T-cell (primary cell): ENCODE measurements around the gene BRD4. TPM values are rescaled to one million over a fixed set of nuclear protein-coding genes. Genes with fewer than 3 reads are reported as not detected.

Experiments
- ATAC-seq, 4 experiments: fragments of 200-7000 bp in 3 of 4; fragments of 150-1000 bp in 1 of 4; cut with Tn5 transposase; replicated peaks in 1 of 4; 1 replicate in 3 of 4; 2 replicates in 1 of 4; pipeline ENCODE4 v1.10.0; 2021; ENCODE audit warnings: moderate library complexity in 3 of 4, mild to moderate bottlenecking in 2 of 4, moderate number of reproducible peaks in 1 of 4
- CTCF ChIA-PET, 2 donors: fragments of 300-600 bp; sonication (Branson Sonifier 250); formaldehyde crosslinking; loops; one replicate each; lab custom pipeline; 2022; ENCODE audit warnings: antibody characterized with exemption in 2 of 2; lab: Charles Lee
- POLR2A ChIA-PET, 2 donors: fragments of 300-600 bp; sonication (Branson Sonifier 250); formaldehyde crosslinking; loops; one replicate each; lab custom pipeline; 2022; ENCODE audit warnings: antibody characterized with exemption in 2 of 2; lab: Charles Lee
- DNase-seq, 35 experiments: peaks; one replicate each; pipeline versions ENCODE4 v3.0.0 to v3.0.0-alpha.2; 2013 to 2023
- H3K27ac ChIP-seq: one replicate; pipeline ENCODE4 v1.5.1; 2013; ENCODE audit warnings: low read length
- H3K27me3 ChIP-seq, 2 experiments: replicated peaks in 1 of 2; 1 replicate in 1 of 2; 2 replicates in 1 of 2; pipeline versions ENCODE4 v1.6.1 to v1.7.0; 2013; ENCODE audit warnings: low read length in 1 of 2, mixed read lengths in 1 of 2; ENCODE audit not compliant: control insufficient read depth in 2 of 2, insufficient read depth in 2 of 2; ENCODE audit errors: extremely low read depth in 1 of 2
- H3K36me3 ChIP-seq, 2 donors: 1 replicate in 1 of 2; 2 replicates in 1 of 2; pipeline versions ENCODE4 v1.6.1 to v1.7.0; 2013; ENCODE audit warnings: low read length in 1 of 2; ENCODE audit not compliant: control insufficient read depth in 2 of 2, insufficient read depth in 1 of 2; ENCODE audit errors: extremely low read depth in 1 of 2
- H3K4me1 ChIP-seq, 2 experiments: 1 replicate in 1 of 2; 2 replicates in 1 of 2; pipeline versions ENCODE4 v1.6.1 to v1.7.0; 2013; ENCODE audit warnings: low read length in 2 of 2, mixed read lengths in 1 of 2; ENCODE audit not compliant: insufficient read depth in 2 of 2, control insufficient read depth in 1 of 2; ENCODE audit errors: extremely low read depth in 1 of 2
- H3K4me3 ChIP-seq, 2 donors: 1 replicate in 1 of 2; 2 replicates in 1 of 2; pipeline versions ENCODE4 v1.5.1 to v1.7.0; 2013; ENCODE audit warnings: mild to moderate bottlenecking in 2 of 2, low read length in 1 of 2, moderate library complexity in 1 of 2; ENCODE audit not compliant: control insufficient read depth in 1 of 2; ENCODE audit errors: extremely low read depth in 1 of 2
- H3K9me3 ChIP-seq: 2 replicates; pipeline ENCODE4 v1.7.0; 2013
- H3K27ac Mint-ChIP-seq, 2 donors: one replicate each; pipeline ENCODE4 v1.8.0; 2020 to 2021; ENCODE audit warnings: mild to moderate bottlenecking in 2 of 2, mixed read lengths in 2 of 2
- H3K27me3 Mint-ChIP-seq, 2 donors: one replicate each; pipeline ENCODE4 v1.8.0; 2021 to 2022; ENCODE audit warnings: mixed read lengths in 2 of 2
- H3K36me3 Mint-ChIP-seq: one replicate; pipeline ENCODE4 v1.8.0; 2021; ENCODE audit warnings: mixed read lengths
- H3K4me1 Mint-ChIP-seq, 3 donors: one replicate each; pipeline ENCODE4 v1.8.0; 2020 to 2022; ENCODE audit warnings: mixed read lengths in 3 of 3, mild to moderate bottlenecking in 1 of 3
- H3K4me3 Mint-ChIP-seq, 3 donors: one replicate each; pipeline ENCODE4 v1.8.0; 2020 to 2022; ENCODE audit warnings: mild to moderate bottlenecking in 3 of 3, mixed read lengths in 3 of 3, moderate library complexity in 3 of 3
- H3K9me3 Mint-ChIP-seq, 3 donors: one replicate each; pipeline ENCODE4 v1.8.0; 2020 to 2022; ENCODE audit warnings: mixed read lengths in 3 of 3
- WGBS: methylation state at CpG from one replicate; pipeline ENCODE4 v1.1.5; 2013; ENCODE audit warnings: missing lambda C conversion rate; ENCODE audit not compliant: insufficient coverage; 5-methylcytosine and 5-hydroxymethylcytosine counted together
- total RNA-seq, 35 experiments: library from RNA in 6 of 35; stranded (reverse) in 6 of 35; fragments of 120-200 nt in 1 of 35; gene quantifications; one replicate each; pipeline versions ENCODE4 v1.2.1 to v1.2.4 and lab custom pipeline; 2013 to 2026

The BRD4 gene
- total RNA-seq, 5 donors from 2014 or later (not counting 1 experiment from before 2014, with no cell fraction given), result 115 to 154 (median 139) TPM

GRCh38 chr19:15240515-15240914, 91.8 kb downstream of the BRD4 start:
- no peak for ATAC-seq
- Histone ChIP-seq H3K4me3 (no peak overlapping the region), H3K36me3 (peaks cover 22 to 85% of the 10 kb centered on the region in 2 donors), H3K9me3 (no peaks in the 10 kb centered on the region), H3K27me3 (no peaks in the 10 kb centered on the region), H3K27ac (no peak overlapping the region), H3K4me1 (no peaks in the 10 kb centered on the region)
- 97% methylated on average over 9 of the region's 9 CpGs for WGBS
- DNase-seq, result no peak
- H3K9me3 Mint-ChIP-seq, result no peaks in the 10 kb centered on the region
- no peak overlapping the region for H3K4me3 Mint-ChIP-seq
- H3K4me1 Mint-ChIP-seq, result peaks cover 0 to 5% (median 0%) of the 10 kb centered on the region in 3 donors
- H3K36me3 Mint-ChIP-seq, result peaks cover 47% of the 10 kb centered on the region
- no peaks in the 10 kb centered on the region for H3K27me3 Mint-ChIP-seq
- no peak overlapping the region for H3K27ac Mint-ChIP-seq
- ChIA-PET CTCF (interaction anchor here in 1 of 2 donors (0.6 kb wide), 1 partner anchor 1455 kb away, joined by 4 read pairs; no protein-coding TSS in a partner anchor), POLR2A (no interaction called here)

GRCh38 chr19:15239337-15239949, 92.9 kb downstream of the BRD4 start:
- peaks cover 0 to 2% of the 10 kb centered on the region in 2 donors for H3K27me3 Mint-ChIP-seq
- DNase-seq, result no peak
- Histone ChIP-seq H3K4me1 (no peaks in the 10 kb centered on the region), H3K36me3 (peaks cover 22 to 78% of the 10 kb centered on the region in 2 donors), H3K27ac (no peak overlapping the region), H3K4me3 (no peak overlapping the region), H3K9me3 (no peaks in the 10 kb centered on the region), H3K27me3 (no peaks in the 10 kb centered on the region)
- no peak overlapping the region for H3K4me3 Mint-ChIP-seq
- peaks cover 1 to 8% (median 2%) of the 10 kb centered on the region in 3 donors for H3K4me1 Mint-ChIP-seq
- no peak overlapping the region for H3K27ac Mint-ChIP-seq
- ATAC-seq, result no peak
- H3K9me3 Mint-ChIP-seq, result no peaks in the 10 kb centered on the region
- 96% methylated on average over 9 of the region's 26 CpGs for WGBS
- ChIA-PET POLR2A (no interaction called here), CTCF (interaction anchor here in 1 of 2 donors (0.6 kb wide), 1 partner anchor 666 kb away, joined by 7 read pairs; no protein-coding TSS in a partner anchor)
- peaks cover 38% of the 10 kb centered on the region for H3K36me3 Mint-ChIP-seq

GRCh38 chr19:15238639-15239155, 93.6 kb downstream of the BRD4 start:
- Mint-ChIP-seq H3K4me1 (peaks cover 1 to 8% (median 5%) of the 10 kb centered on the region in 3 donors), H3K27me3 (peaks cover 4 to 5% of the 10 kb centered on the region in 2 donors), H3K36me3 (peaks cover 34% of the 10 kb centered on the region), H3K4me3 (no peak overlapping the region), H3K27ac (no peak overlapping the region), H3K9me3 (no peaks in the 10 kb centered on the region)
- ChIA-PET POLR2A (no interaction called here), CTCF (no interaction called here)
- H3K4me3 ChIP-seq, result no peak overlapping the region
- no peak for DNase-seq
- H3K27me3 ChIP-seq, result no peaks in the 10 kb centered on the region
- no peak for ATAC-seq
- H3K27ac ChIP-seq, result no peak overlapping the region
- WGBS, result 98% methylated on average over 23 of the region's 29 CpGs
- H3K4me1 ChIP-seq, result no peaks in the 10 kb centered on the region
- H3K36me3 ChIP-seq, result peaks cover 22 to 72% of the 10 kb centered on the region in 2 donors
- H3K9me3 ChIP-seq, result no peaks in the 10 kb centered on the region

DNA sequence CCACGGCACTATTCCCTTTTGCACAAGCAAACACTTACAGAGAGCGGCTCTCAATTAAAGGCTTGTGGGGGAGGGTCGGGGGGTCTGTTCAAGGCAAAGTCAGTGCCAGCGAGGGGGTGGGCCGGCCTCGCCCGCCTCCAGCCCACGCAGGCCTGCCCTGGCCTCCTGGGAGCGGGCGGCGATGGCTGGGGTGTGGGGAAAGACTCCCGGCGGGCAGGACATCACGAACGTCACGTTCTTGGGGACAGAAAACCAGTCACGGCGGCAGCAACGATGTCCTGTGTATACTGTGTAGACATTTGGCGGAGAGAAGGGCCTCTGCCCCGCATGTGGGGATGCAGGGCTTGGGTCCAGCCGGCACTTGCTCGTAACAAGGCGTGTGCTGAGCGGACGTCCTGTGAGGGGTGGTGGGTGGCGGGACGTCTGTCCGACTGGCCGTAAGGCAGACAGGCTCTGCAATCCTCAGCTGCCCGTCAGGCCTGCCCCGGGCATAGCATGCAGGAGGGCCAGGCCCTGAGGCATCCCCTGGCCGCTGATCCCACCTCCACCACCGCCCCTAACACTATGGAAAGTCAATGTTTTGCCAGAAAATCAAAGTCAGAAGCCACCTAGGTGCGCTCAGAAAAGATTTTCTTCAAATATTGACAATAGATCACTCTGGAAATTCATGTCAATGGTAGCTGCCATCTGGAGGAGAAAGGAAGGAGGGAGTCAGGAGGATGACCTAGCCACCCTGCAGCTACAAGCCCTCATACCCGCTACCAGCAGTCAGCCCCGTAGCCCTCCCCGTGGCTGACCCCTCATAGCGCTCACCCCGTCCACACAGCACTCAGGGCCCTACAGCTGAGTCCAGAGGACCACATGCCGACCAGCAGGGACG, 94.3 kb downstream of the BRD4 start:
- H3K9me3 ChIP-seq, result no peaks in the 10 kb centered on the region
- ChIA-PET CTCF (no interaction called here), POLR2A (no interaction called here)
- DNase-seq (no peak), ATAC-seq (no peak)
- no peaks in the 10 kb centered on the region for H3K9me3 Mint-ChIP-seq
- H3K4me1 ChIP-seq, result peaks cover 0 to 6% of the 10 kb centered on the region in 2 experiments
- H3K4me3 ChIP-seq, result no peak overlapping the region
- peaks cover 30% of the 10 kb centered on the region for H3K36me3 Mint-ChIP-seq
- H3K4me3 Mint-ChIP-seq, result no peak overlapping the region
- H3K27me3 ChIP-seq, result peaks cover 0 to 7% of the 10 kb centered on the region in 2 experiments
- peaks cover 4 to 9% of the 10 kb centered on the region in 2 donors for H3K27me3 Mint-ChIP-seq
- WGBS, result 98% methylated on average over 27 of the region's 42 CpGs
- H3K27ac Mint-ChIP-seq, result no peak overlapping the region
- no peak overlapping the region for H3K27ac ChIP-seq
- H3K36me3 ChIP-seq, result peaks cover 22 to 65% of the 10 kb centered on the region in 2 donors
- H3K4me1 Mint-ChIP-seq, result peaks cover 1 to 8% (median 8%) of the 10 kb centered on the region in 3 donors

DNA sequence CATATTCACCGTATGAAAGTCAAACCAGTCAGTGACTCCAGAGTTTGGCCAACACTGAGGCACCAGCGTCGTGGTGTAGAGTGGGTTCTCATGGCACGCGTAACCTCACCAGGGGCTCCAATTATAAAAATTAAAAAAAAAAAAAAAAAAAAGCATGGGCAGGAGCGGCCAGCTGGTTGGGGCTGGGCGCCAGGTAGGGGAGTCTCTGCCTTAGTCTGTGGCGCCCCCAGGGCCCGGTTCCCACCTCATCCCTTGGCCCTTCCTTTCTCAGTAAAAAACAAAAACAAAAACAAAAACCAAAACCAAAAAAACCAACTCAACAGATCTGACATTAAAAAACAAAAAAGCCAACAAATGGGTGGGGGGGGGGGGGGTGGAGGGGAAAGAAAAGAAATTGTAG, 95.5 kb downstream of the BRD4 start:
- ChIA-PET POLR2A (no interaction called here), CTCF (interaction anchor here in 1 of 2 donors (0.7 kb wide), 1 partner anchor 319 kb away, joined by 3 read pairs; no protein-coding TSS in a partner anchor)
- H3K9me3 Mint-ChIP-seq, result no peaks in the 10 kb centered on the region
- H3K27ac Mint-ChIP-seq, result no peak overlapping the region
- peaks cover 0 to 17% of the 10 kb centered on the region in 2 experiments for H3K4me1 ChIP-seq
- DNase-seq (no peak), ATAC-seq (no peak)
- peaks cover 12 to 17% of the 10 kb centered on the region in 2 donors for H3K27me3 Mint-ChIP-seq
- 100% methylated on average over 1 of the region's 9 CpGs for WGBS
- peaks cover 30% of the 10 kb centered on the region for H3K36me3 Mint-ChIP-seq
- H3K9me3 ChIP-seq, result no peaks in the 10 kb centered on the region
- no peak overlapping the region for H3K4me3 ChIP-seq
- no peak overlapping the region for H3K4me3 Mint-ChIP-seq
- H3K27ac ChIP-seq, result no peak overlapping the region
- peaks cover 7 to 17% (median 15%) of the 10 kb centered on the region in 3 donors for H3K4me1 Mint-ChIP-seq
- H3K36me3 ChIP-seq, result peaks cover 22 to 57% of the 10 kb centered on the region in 2 donors
- H3K27me3 ChIP-seq, result peaks cover 0 to 16% of the 10 kb centered on the region in 2 experiments

DNA sequence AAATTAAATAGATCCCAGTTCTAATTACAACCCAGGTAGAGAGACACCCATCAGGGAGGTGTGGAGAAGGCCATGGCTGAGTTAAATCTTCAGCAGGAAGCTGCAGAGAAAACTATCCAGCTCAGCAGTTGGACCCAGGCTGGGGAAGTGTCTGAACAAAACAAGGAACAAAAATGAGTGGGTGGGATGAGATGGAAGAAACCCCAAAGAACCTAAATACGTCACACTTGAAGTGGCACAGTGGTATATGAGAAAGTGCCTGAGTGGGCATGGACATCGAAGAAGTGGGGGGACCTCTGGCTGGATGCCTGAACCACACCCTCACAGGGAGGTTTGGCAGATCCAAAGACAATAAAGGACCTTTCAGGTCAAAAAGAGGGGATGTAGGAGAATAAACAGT, 96.6 kb downstream of the BRD4 start:
- H3K27ac Mint-ChIP-seq, result no peak overlapping the region
- Histone ChIP-seq H3K36me3 (peaks cover 21 to 48% of the 10 kb centered on the region in 2 donors), H3K27me3 (peaks cover 0 to 27% of the 10 kb centered on the region in 2 experiments), H3K9me3 (no peaks in the 10 kb centered on the region), H3K4me1 (peaks cover 0 to 21% of the 10 kb centered on the region in 2 experiments), H3K4me3 (no peak overlapping the region), H3K27ac (no peak overlapping the region)
- CTCF ChIA-PET, result no interaction called here
- H3K4me1 Mint-ChIP-seq, result peaks cover 9 to 17% (median 17%) of the 10 kb centered on the region in 3 donors
- no peak for ATAC-seq
- no peak overlapping the region for H3K4me3 Mint-ChIP-seq
- no peak for DNase-seq
- 83% methylated on average over 1 of the region's 2 CpGs for WGBS
- POLR2A ChIA-PET, result interaction anchor here in 1 of 2 donors (0.6 kb wide), 1 partner anchor 183 kb away, joined by 4 read pairs; the partner anchor contains the start of gene AKAP8L
- peaks cover 15 to 25% of the 10 kb centered on the region in 2 donors for H3K27me3 Mint-ChIP-seq
- H3K36me3 Mint-ChIP-seq, result peaks cover 30% of the 10 kb centered on the region
- no peaks in the 10 kb centered on the region for H3K9me3 Mint-ChIP-seq
